Measurements from ENCODE around the gene POU2F1.

DNA sequence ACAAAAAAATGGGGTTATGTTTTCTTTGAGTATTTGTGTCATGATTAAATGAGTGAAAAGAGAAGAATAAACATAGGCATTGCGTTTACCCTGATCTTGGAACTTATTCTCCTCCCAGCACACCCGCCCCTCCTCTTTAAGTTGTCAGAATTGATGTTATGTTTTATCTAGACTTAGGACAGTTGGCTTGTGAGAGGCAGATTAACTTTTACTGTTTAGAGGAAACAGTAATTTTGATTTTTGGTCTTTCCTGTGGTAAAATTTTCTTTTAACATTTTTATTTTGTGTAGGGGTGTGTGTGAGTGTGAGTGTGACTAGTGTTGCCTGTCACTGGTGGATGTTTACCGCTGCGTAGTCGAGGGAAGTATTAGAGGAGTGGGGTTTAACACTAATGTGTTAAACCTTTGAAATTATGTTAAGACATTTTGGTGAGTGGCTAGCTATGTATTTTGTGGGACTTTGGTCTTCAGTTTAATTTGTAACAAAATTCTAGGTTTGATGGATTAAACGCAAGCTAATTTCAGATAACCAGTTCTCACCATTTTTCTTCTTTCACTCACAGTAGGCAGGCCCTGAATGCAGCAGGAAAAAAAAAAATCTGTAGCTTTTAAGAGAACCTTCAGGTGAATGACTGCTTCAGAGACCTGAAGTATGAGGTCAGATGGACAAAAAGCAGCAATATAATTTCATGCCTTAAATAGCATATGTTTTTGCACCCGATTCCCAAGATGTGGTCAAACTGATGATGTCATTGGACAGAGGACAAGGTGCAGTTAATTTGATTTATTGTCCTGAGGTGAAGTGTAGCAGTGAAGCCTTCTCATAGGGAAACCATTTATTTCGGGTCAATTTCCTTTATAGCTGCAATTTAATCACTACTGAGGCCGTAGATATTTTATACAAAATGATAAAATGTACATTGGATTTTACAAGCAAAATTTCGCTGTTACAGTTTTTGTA is 2.7 kb downstream of the POU2F1 start:
- TF ChIP-seq, protein P1, sequence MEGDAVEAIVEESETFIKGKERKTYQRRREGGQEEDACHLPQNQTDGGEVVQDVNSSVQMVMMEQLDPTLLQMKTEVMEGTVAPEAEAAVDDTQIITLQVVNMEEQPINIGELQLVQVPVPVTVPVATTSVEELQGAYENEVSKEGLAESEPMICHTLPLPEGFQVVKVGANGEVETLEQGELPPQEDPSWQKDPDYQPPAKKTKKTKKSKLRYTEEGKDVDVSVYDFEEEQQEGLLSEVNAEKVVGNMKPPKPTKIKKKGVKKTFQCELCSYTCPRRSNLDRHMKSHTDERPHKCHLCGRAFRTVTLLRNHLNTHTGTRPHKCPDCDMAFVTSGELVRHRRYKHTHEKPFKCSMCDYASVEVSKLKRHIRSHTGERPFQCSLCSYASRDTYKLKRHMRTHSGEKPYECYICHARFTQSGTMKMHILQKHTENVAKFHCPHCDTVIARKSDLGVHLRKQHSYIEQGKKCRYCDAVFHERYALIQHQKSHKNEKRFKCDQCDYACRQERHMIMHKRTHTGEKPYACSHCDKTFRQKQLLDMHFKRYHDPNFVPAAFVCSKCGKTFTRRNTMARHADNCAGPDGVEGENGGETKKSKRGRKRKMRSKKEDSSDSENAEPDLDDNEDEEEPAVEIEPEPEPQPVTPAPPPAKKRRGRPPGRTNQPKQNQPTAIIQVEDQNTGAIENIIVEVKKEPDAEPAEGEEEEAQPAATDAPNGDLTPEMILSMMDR (IDR thresholded peaks at IDR 0.05), result no peak
- no peak for TF ChIP-seq POLR2AphosphoS5 (IDR thresholded peaks at IDR 0.05)
